OCI-LY7 (cell line): ENCODE measurements around the gene IFI6.

Experiments used
- CTCF ChIP-seq: fragments of 200-600 bp; sonication (generic); conservative IDR thresholded peaks from 2 replicates; pipeline ENCODE4 v1.5.1; 2014; ENCODE audit warnings: mild to moderate bottlenecking, antibody characterized with exemption, low read length, moderate library complexity, mixed read lengths
- EZH2phosphoT487 ChIP-seq: fragments of 200-600 bp; sonication (generic); IDR thresholded peaks from 2 replicates; pipeline ENCODE4 v1.6.1; 2018; ENCODE audit warnings: low read depth, borderline replicate concordance, mild to moderate bottlenecking, mixed run types, antibody characterized with exemption, low read length, moderate library complexity, mixed read lengths

- TF ChIP-seq CTCF = no peak
- TF ChIP-seq EZH2phosphoT487 = no peak
Observed at GRCh38 chr1:27650539-27651175, 21.3 kb downstream of the IFI6 start.
